SKM-1 treated with dmso at 0.1 percent for 144 hours (cell line): ENCODE measurements around the gene TIMD4.

Experiments
- DNase-seq: peaks from one replicate; lab custom pipeline; 2025; ENCODE audit not compliant: unreplicated experiment; lab: John Stamatoyannopoulos, UW

TIMD4 gene

GRCh38 chr5:156922207-156922792 is 40.7 kb downstream of the TIMD4 start:
- DNase-seq = no peak

- DNase-seq = no peak
These were observed 42.1 kb downstream of the TIMD4 start for GRCh38 chr5:156920861-156921431.

GRCh38 chr5:156920042-156920860 is 42.8 kb downstream of the TIMD4 start:
- DNase-seq = no peak

GRCh38 chr5:156918311-156918845 is 44.6 kb downstream of the TIMD4 start:
- DNase-seq = no peak

GRCh38 chr5:156914371-156914737 is 48.7 kb downstream of the TIMD4 start:
- no peak for DNase-seq

- DNase-seq = peak; percentile 82
These were observed 49.2 kb downstream of the TIMD4 start for GRCh38 chr5:156913719-156914370.

- no peak for DNase-seq
These were observed 49.7 kb downstream of the TIMD4 start for GRCh38 chr5:156913355-156913718.

- DNase-seq = no peak
These were observed 50.2 kb downstream of the TIMD4 start for GRCh38 chr5:156912869-156913268.

- DNase-seq = no peak
These were observed 53.8 kb downstream of the TIMD4 start for GRCh38 chr5:156909180-156909579.

GRCh38 chr5:156907667-156908066 is 55.4 kb downstream of the TIMD4 start:
- DNase-seq = no peak

- no peak for DNase-seq
These were observed 56.2 kb downstream of the TIMD4 start for GRCh38 chr5:156906807-156907206.

GRCh38 chr5:156896546-156896945 is 66.5 kb downstream of the TIMD4 start:
- DNase-seq = no peak

GRCh38 chr5:156893517-156893916 is 69.5 kb downstream of the TIMD4 start:
- DNase-seq = no peak

- DNase-seq = no peak
These were observed 70.2 kb downstream of the TIMD4 start for GRCh38 chr5:156892864-156893263.

- DNase-seq = no peak
These were observed 70.8 kb downstream of the TIMD4 start for GRCh38 chr5:156892223-156892622.

- no peak for DNase-seq
These were observed 74.5 kb downstream of the TIMD4 start for GRCh38 chr5:156888520-156888919.

- no peak for DNase-seq
These were observed 79.6 kb downstream of the TIMD4 start for GRCh38 chr5:156883316-156883875.

- DNase-seq = no peak
These were observed 83.3 kb downstream of the TIMD4 start for GRCh38 chr5:156879665-156880285.

GRCh38 chr5:156871212-156871611 is 91.8 kb downstream of the TIMD4 start:
- no peak for DNase-seq

- no peak for DNase-seq
These were observed 92.6 kb downstream of the TIMD4 start for GRCh38 chr5:156870498-156870839.
